SJSA1 (cell line): ENCODE results near the gene TMEM178B. TPM values are rescaled to one million over a fixed set of nuclear protein-coding genes. Genes with fewer than 3 reads are reported as not detected.
"Not testable (repeated sequence)": the region's sequence is repeated elsewhere in the genome, so short reads cannot be mapped to it uniquely, and the experiment has no call there.

ENCODE experiments used
- DNase-seq, 2 experiments: peaks; one replicate each; pipeline ENCODE4 v3.0.0-alpha.2; 2015 to 2020; ENCODE audit warnings: low spot score in 2 of 2, low read depth in 1 of 2
- H3K27ac ChIP-seq: fragments of 250-450 bp; sonication (Bioruptor Pico); 2 replicates; pipeline ENCODE4 v1.5.1; 2020; ENCODE audit warnings: mild to moderate bottlenecking, moderate library complexity
- H3K27me3 ChIP-seq: fragments of 250-450 bp; sonication (Bioruptor Pico); replicated peaks from 2 replicates; pipeline ENCODE4 v1.5.1; 2020; ENCODE audit warnings: mild to moderate bottlenecking, moderate library complexity
- H3K36me3 ChIP-seq: fragments of 250-450 bp; sonication (Bioruptor Pico); 2 replicates; pipeline ENCODE4 v1.5.1; 2020; ENCODE audit warnings: mild to moderate bottlenecking
- H3K4me1 ChIP-seq: fragments of 250-450 bp; sonication (Bioruptor Pico); replicated peaks from 2 replicates; pipeline ENCODE4 v1.6.1; 2021; ENCODE audit warnings: mild to moderate bottlenecking
- H3K4me3 ChIP-seq: fragments of 250-450 bp; sonication (Bioruptor Pico); 2 replicates; pipeline ENCODE4 v1.5.1; 2020; ENCODE audit warnings: mild to moderate bottlenecking
- H3K9me3 ChIP-seq: fragments of 250-450 bp; sonication (Bioruptor Pico); replicated peaks from 2 replicates; pipeline ENCODE4 v1.5.1; 2020; ENCODE audit warnings: mild to moderate bottlenecking
- total RNA-seq: library from RNA; depleted of rRNA; stranded (reverse); fragments of >200 nt; shearing (Covaris generic); gene quantifications from 2 replicates; pipeline ENCODE4 v1.2.3, GENCODE V29; 2014; rRNA removed

TMEM178B gene
- total RNA-seq, result under 0.01 TPM in 1 of 2 replicates, not detected in the other

DNA sequence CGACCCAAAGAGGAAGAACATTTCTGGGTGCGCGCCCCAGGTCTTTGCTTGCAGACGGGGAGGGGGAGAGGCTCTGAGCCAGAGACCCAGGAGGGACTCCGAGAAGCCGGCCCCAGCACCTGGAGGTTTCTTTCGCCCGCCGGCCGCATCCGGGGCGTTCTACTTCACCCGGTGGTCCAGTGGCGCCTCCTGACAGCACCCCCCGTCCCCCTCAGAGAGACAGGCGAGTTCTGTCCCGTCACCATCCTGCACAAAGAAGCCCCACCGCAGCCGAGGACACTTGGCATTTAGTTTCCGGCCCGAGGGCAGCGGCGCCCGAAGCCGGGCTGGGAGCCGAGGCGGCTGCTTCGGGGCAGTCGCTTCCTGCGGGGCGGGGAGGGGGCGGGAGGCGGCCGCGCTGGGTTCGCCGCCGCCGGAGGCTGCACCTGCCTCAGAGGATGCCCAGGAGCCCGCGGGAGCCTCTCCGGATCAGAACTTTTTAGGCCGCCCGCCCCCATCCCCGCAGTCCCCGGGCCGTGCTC, at the start of gene TMEM178B:
TSS of gene TMEM178B (plus strand) at position 424 of the 521 bp plus-strand sequence.
- Histone ChIP-seq H3K36me3 (no peaks in the 10 kb centered on the region), H3K27ac (no peak within 1 kb of the TSS), H3K4me1 (peaks cover 19% of the 10 kb centered on the region), H3K9me3 (no peaks in the 10 kb centered on the region), H3K27me3 (peaks cover 72% of the 10 kb centered on the region), H3K4me3 (no peak within 1 kb of the TSS)
- no peak for DNase-seq

DNA sequence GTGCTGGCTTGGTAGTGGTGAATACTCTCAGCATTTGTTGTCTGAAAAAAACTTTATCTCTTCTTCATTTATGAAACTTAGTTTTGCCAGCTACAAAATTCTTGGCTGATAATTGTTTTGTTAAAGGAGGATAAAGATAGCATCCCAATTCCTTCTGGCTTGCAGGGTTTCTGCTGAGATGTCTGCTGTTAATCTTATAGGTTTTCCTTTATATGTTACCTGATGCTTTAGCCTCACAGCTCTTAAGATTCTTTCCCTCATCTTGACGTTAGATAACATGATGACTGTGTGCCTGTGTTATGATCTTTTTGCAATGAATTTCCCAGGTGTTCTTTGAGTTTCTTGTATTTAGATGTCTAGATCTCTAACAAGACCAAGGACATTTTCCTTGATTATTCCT, 49.2 kb upstream of the TMEM178B start:
- Histone ChIP-seq H3K4me3 (no peak overlapping the region), H3K27me3 (no peaks in the 10 kb centered on the region)
- no peak for DNase-seq

DNA sequence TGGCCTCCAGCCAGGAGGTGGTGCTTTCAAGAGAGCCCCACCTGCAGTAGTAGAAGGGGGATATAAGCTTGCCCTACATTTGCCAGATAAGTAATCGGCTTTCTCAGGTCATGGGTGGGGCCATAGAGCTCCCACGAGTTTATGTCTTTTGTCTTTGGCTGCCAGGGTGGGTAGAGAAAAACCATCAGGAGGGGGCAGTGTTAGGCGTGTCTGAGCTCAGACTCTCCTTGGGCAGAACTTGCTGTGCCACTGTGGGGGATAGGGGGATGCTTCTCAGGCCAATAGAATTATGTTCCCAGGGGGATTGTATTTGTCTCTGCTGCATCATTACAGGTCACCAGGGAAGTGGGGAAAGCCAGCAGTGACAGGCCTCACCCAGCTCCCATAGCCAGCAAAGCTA, 46.8 kb upstream of the TMEM178B start:
- no peak for DNase-seq
- no peaks in the 10 kb centered on the region for H3K27me3 ChIP-seq
- H3K4me3 ChIP-seq, result no peak overlapping the region
- no peaks in the 10 kb centered on the region for H3K4me1 ChIP-seq
- no peak overlapping the region for H3K27ac ChIP-seq
- 0 out of 2 replicates have a peak, but pooled peaks cover 2% of the 10 kb centered on the region for H3K9me3 ChIP-seq
- H3K36me3 ChIP-seq, result no peaks in the 10 kb centered on the region

More for the DNA sequence above, 49.2 kb upstream of the TMEM178B start:
- H3K9me3 ChIP-seq, result no peaks in the 10 kb centered on the region
- no peaks in the 10 kb centered on the region for H3K36me3 ChIP-seq
- H3K4me1 ChIP-seq, result no peaks in the 10 kb centered on the region
- no peak overlapping the region for H3K27ac ChIP-seq

DNA sequence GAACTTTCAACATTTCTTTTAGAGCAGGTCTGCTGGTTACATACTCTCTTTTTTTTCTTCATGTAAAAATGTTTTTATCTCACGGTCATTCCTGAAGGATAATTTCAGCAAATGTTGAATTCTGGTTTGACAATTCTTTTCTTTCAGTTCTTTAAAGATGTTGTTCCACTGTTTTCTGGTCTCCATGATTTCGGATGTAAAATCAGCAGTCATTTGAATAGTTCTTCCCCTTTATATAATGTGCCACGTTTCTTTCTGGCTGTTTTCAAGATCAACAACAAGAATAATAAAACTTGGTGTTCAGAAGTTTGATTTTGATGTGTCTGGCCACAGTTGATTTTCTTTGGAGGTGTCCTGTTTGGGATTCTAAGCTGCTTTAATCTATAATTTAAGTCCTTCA, 45.1 kb upstream of the TMEM178B start:
- H3K36me3 ChIP-seq, result no peaks in the 10 kb centered on the region
- no peak overlapping the region for H3K27ac ChIP-seq
- H3K9me3 ChIP-seq, result 0 out of 2 replicates have a peak, but pooled peaks cover 2% of the 10 kb centered on the region
- H3K27me3 ChIP-seq, result no peaks in the 10 kb centered on the region
- H3K4me1 ChIP-seq, result no peaks in the 10 kb centered on the region
- DNase-seq, result no peak
- H3K4me3 ChIP-seq, result no peak overlapping the region

DNA sequence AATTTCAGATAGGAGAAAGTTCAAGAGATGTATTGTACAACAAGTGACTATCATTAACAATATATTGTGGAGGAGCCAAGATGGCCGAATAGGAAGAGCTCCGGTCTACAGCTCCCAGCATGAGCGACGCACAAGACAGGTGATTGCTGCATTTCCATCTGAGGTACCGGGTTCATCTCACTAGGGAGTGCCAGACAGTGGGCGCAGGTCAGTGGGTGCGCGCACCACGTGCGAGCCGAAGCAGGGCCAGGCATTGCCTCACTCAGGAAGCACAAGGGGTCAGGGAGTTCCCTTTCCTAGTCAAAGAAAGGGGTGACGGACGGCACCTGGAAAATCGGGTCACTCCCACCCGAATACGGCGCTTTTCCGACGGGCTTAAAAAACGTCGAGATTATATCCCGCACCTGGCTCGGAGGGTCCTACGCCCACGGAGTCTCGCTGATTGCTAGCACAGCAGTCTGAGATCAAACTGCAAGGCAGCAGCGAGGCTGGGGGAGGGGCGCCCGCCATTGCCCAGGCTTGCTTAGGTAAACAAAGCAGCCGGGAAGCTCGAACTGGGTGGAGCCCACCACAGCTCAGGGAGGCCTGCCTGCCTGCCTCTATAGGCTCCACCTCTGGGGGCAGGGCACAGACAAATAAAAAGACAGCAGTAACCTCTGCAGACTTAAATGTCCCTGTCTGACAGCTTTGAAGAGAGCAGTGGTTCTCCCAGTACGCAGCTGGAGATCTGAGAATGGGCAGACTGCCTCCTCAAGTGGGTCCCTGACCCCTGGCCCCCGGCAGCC, 41.1 kb upstream of the TMEM178B start:
- H3K4me1 ChIP-seq, H3K4me3 ChIP-seq, H3K27ac ChIP-seq, H3K9me3 ChIP-seq, H3K27me3 ChIP-seq, DNase-seq, H3K36me3 ChIP-seq: not testable (repeated sequence)

DNA sequence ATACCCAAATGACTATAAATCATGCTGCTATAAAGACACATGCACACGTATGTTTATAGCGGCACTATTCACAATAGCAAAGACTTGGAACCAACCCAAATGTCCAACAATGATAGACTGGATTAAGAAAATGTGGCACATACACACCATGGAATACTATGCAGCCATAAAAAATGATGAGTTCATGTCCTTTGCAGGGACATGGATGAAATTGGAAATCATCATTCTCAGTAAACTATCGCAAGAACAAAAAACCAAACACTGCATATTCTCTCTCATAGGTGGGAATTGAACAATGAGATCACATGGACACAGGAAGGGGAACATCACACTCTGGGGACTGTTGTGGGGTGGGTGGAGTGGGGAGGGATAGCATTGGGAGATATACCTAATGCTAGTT, 35.8 kb upstream of the TMEM178B start:
- DNase-seq, H3K4me3 ChIP-seq, H3K27me3 ChIP-seq, H3K4me1 ChIP-seq, H3K36me3 ChIP-seq, H3K9me3 ChIP-seq, H3K27ac ChIP-seq: not testable (repeated sequence)

DNA sequence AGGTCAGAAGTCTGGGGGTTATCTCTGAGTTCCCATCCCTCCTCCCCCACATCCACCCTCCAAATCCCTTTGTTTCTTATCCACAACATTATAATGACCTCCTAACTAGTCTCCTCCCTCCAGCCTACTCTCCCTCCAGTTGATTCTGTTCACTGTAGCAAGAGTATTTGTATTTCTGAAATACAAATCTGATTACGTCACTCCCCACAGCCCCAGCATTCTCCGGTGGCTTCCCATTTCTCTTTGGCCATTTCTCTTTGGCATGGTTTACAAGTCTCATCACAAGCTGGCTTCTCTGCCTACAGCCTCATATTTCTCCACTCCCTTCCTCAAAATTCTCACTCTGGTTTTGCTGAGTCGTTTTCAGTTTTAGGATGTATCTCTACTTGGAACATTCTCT, 34.5 kb upstream of the TMEM178B start:
- H3K4me1 ChIP-seq, result no peaks in the 10 kb centered on the region
- DNase-seq, result no peak
- H3K36me3 ChIP-seq, result no peaks in the 10 kb centered on the region
- H3K9me3 ChIP-seq, result no peaks in the 10 kb centered on the region
- H3K27me3 ChIP-seq, result 0 out of 2 replicates have a peak, but pooled peaks cover 2% of the 10 kb centered on the region
- no peak overlapping the region for H3K27ac ChIP-seq
- H3K4me3 ChIP-seq, result no peak overlapping the region

DNA sequence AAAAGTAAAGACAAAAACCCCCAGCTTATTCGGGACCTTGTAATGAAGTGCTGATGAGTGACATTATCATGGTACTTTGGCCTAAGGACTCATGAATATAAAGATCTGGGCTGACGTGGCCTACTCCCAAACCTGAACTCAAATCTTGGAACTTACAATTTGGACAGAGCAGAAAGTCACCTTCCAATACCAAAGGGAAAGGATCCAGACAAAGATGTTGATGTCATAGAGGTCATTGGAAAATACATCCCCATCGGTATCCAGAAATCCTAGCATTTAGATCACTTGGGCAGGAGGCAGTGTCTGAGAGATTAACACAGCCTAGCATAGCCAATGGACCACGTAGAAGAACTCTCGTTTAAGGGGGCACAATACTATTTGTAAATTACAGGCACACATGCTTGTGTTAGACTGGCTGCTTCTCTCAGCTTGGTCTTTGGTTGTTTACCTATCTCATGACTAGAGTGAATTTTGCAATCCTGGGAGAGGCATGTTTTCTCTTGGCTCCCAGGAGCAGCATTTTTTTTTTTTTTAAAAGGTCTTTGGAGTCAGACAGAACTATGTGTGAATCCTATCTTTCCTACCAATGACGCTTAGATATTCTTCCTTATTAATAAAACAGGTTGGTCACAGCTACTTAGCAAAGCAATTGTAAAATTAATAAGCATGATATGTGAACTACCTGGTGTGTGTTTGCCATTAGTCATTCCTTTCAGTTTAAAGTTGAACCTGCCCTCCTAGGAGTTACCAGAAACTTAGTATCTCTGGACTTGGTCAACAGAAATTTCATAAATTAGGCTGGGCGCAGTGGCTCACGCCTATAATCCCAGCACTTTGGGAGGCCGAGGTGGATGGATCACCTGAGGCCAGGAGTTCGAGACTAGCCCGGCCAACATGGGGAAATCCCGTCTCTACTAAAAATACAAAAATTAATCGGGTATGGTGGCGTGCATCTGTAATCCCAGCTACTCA, 31.4 kb upstream of the TMEM178B start:
- Histone ChIP-seq H3K27me3 (0 out of 2 replicates have a peak, but pooled peaks cover 2% of the 10 kb centered on the region), H3K36me3 (no peaks in the 10 kb centered on the region), H3K4me3 (no peak overlapping the region), H3K27ac (no peak overlapping the region), H3K9me3 (no peaks in the 10 kb centered on the region), H3K4me1 (no peaks in the 10 kb centered on the region)
- no peak for DNase-seq

DNA sequence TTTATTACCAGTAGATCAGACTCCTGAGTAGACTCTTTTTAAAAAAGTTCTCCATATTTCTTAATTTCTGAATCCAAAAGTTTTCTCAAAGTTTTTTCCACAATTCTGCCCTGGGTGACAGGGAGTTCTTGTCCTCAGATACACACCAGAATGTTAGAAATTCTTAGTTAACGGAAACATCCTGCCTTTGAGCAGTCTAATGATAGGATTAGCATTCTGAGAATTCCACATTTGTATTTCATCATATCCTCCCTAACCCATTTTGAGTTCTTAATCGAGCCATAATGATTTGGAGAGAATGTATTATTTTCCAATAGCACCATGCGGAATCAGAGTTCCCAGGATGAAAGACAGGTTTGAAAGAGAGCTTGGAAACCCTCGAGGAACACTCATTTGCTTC, 30.2 kb upstream of the TMEM178B start:
- Histone ChIP-seq H3K4me1 (no peaks in the 10 kb centered on the region), H3K4me3 (no peak overlapping the region), H3K36me3 (no peaks in the 10 kb centered on the region), H3K27ac (no peak overlapping the region), H3K27me3 (0 out of 2 replicates have a peak, but pooled peaks cover 5% of the 10 kb centered on the region), H3K9me3 (no peaks in the 10 kb centered on the region)
- no peak for DNase-seq

DNA sequence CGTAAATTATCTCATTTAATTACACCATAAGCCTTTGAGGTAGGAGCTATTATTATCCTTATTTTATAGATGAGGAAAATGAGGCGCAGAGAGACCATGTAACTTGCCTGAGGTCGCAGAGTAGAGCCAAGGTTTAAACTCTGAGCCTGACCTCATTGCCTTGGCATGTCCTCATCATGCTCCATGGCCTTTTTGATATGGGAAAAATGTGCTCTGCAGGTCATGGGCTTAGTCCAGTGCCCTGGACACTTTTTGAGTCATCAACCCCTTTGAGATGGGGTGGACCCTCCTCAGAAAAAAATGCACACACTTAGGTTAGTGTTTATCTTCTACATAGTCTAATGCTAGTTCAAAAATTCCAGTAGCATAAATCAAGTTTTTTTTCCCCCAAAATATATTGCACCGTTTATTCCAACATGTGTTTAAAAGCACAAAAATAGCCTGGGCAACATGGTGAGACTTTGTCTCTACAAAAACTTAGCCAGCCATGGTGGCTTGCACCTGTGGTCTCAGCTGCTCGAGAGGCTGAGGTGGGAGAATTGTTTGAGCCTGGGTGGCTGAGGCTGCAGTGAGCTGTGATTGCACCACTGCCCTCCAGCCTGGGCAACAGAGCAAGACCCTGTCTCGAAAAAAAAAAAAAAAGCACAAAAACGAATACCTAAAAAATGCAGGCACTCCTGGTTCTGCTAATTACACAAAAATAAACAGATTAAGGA, 28.6 kb upstream of the TMEM178B start:
- H3K4me1 ChIP-seq, result no peaks in the 10 kb centered on the region
- no peak overlapping the region for H3K27ac ChIP-seq
- 0 out of 2 replicates have a peak, but pooled peaks cover 5% of the 10 kb centered on the region for H3K27me3 ChIP-seq
- no peak overlapping the region for H3K4me3 ChIP-seq
- no peak for DNase-seq
- H3K9me3 ChIP-seq, result no peaks in the 10 kb centered on the region
- H3K36me3 ChIP-seq, result no peaks in the 10 kb centered on the region

DNA sequence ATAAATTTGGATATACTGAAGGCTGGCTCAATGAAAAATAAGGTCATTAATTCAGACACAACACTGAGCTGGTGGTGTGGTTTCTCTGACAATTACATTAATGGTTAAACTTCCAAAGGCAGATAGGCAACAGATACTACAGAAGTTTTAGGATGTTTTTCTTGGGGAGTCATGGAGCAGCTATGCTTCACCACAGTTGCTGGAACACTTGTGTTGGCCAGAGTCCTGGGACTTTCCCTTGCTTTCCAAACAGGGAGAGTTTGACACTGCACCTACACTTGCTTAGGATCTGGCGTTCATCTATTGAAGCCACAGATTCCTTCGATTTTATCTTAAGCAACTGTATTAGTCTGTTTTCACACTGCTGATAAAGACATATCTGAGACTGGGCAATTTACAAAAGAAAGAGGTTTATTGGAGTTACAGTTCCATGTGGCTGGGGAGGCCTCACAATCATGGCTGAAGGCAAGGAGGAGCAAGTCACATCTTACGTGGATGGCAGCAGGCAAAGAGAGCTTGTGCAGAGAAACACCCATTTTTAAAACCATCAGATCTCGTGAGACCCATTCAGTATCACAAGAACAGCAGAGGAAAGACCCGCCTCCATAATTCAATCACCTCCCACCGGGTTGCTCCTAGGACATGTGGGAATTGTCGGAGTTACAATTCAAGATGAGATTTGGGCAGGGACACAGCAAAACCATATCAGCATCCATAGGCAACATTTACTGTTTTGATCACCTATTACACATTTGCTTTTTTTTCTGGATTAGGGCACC, 27.8 kb upstream of the TMEM178B start:
- no peak for DNase-seq
- 0 out of 2 replicates have a peak, but pooled peaks cover 5% of the 10 kb centered on the region for H3K27me3 ChIP-seq
- no peak overlapping the region for H3K27ac ChIP-seq
- H3K4me1 ChIP-seq, result no peaks in the 10 kb centered on the region
- no peaks in the 10 kb centered on the region for H3K9me3 ChIP-seq
- no peak overlapping the region for H3K4me3 ChIP-seq
- H3K36me3 ChIP-seq, result no peaks in the 10 kb centered on the region

DNA sequence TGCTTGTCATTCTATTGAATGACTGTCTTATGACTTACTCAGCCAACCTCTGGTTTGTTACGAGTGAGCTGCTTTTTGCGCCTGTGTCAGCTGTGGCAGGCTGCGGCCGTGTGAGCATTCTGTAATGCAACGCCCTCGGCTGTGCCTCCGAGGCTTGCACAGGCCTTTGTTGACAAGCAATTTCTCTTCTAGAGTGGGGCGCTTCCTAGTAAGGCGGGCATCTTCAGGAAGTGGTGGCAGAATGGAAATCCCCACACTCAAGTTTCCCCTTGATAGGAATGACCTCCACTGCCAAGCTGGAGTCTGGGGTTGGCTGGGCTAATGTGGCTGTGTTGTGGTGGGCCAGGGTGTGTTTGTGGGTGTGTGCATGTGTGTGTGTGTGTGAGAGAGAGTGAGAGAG, 20.2 kb upstream of the TMEM178B start:
- no peak overlapping the region for H3K4me3 ChIP-seq
- DNase-seq, result no peak
- H3K27me3 ChIP-seq, result 0 out of 2 replicates have a peak, but pooled peaks cover 5% of the 10 kb centered on the region
- H3K36me3 ChIP-seq, result no peaks in the 10 kb centered on the region
- H3K4me1 ChIP-seq, result no peaks in the 10 kb centered on the region
- H3K9me3 ChIP-seq, result no peaks in the 10 kb centered on the region
- no peak overlapping the region for H3K27ac ChIP-seq
